Measurements from ENCODE around the gene NGF.

DNA sequence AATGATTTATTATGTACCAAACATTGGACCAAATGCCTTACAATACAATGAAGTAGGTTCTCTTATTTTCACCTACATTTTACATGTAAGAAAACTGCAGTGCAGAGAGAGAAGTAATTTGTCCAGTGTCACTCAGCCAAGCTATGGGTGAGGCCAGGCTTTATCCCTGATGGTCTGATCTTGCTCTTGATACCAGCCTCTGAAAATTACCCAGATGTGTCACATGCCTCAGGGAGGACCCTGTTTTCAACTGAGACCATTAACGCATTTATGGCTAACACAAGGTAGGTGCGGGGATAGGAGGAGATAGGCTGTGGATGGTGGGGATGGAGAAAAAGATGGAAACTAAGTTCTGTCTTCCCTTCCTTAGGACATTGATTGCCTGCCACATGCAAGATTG, 56.9 kb downstream of the NGF start:
- no peak for TF ChIP-seq POLR2A (IDR thresholded peaks at IDR 0.05)
- TF ChIP-seq, protein P1, sequence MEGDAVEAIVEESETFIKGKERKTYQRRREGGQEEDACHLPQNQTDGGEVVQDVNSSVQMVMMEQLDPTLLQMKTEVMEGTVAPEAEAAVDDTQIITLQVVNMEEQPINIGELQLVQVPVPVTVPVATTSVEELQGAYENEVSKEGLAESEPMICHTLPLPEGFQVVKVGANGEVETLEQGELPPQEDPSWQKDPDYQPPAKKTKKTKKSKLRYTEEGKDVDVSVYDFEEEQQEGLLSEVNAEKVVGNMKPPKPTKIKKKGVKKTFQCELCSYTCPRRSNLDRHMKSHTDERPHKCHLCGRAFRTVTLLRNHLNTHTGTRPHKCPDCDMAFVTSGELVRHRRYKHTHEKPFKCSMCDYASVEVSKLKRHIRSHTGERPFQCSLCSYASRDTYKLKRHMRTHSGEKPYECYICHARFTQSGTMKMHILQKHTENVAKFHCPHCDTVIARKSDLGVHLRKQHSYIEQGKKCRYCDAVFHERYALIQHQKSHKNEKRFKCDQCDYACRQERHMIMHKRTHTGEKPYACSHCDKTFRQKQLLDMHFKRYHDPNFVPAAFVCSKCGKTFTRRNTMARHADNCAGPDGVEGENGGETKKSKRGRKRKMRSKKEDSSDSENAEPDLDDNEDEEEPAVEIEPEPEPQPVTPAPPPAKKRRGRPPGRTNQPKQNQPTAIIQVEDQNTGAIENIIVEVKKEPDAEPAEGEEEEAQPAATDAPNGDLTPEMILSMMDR (IDR thresholded peaks at IDR 0.05), result no peak

Measured in lower leg skin (tissue), 3 donors.